PC-3 (cell line): ENCODE results near the gene DIAPH2.

Source experiments
- CTCF ChIP-seq: fragments of 300-600 bp; sonication (generic); conservative IDR thresholded peaks from 2 replicates; pipeline ENCODE4 v1.5.1; 2017; ENCODE audit warnings: antibody characterized with exemption, low read depth, mild to moderate bottlenecking, low read length
- EZH2 ChIP-seq: fragments of 300-600 bp; sonication (generic); IDR thresholded peaks from one replicate; pipeline ENCODE4 v1.6.1; 2017; ENCODE audit warnings: antibody characterized with exemption, mild to moderate bottlenecking, low read length; ENCODE audit not compliant: unreplicated experiment
- EZH2phosphoT487 ChIP-seq: fragments of 300-600 bp; sonication (generic); IDR thresholded peaks from 2 replicates; pipeline ENCODE4 v1.6.1; 2018; ENCODE audit warnings: mild to moderate bottlenecking, antibody characterized with exemption, low read length, borderline replicate concordance

DNA sequence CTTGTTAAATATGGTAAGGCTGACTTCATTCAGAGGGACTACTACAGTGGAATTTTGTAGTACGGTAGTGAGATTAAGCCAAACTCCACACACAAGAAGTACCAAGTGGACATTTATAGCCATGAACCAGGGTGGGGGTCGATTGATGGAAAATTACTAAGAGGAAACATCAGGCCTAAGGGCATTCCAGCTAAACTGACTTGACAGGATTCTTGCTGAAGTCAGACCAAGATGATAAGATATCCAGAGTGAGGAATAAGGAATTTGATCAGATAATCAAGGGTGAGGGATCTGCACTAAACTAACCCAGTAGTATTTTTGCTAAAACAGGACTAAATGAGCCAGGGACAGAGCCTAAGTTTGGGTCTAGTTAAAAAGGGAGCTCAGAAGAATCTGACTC is 796.6 kb downstream of the DIAPH2 start:
- TF ChIP-seq CTCF (no peak), EZH2phosphoT487 (no peak), EZH2 (no peak)
